ENCODE measurements around the gene ZNF763.
"Not testable (repeated sequence)": the region's sequence is repeated elsewhere in the genome, so short reads cannot be mapped to it uniquely, and the experiment has no call there.

Gene ZNF763

DNA sequence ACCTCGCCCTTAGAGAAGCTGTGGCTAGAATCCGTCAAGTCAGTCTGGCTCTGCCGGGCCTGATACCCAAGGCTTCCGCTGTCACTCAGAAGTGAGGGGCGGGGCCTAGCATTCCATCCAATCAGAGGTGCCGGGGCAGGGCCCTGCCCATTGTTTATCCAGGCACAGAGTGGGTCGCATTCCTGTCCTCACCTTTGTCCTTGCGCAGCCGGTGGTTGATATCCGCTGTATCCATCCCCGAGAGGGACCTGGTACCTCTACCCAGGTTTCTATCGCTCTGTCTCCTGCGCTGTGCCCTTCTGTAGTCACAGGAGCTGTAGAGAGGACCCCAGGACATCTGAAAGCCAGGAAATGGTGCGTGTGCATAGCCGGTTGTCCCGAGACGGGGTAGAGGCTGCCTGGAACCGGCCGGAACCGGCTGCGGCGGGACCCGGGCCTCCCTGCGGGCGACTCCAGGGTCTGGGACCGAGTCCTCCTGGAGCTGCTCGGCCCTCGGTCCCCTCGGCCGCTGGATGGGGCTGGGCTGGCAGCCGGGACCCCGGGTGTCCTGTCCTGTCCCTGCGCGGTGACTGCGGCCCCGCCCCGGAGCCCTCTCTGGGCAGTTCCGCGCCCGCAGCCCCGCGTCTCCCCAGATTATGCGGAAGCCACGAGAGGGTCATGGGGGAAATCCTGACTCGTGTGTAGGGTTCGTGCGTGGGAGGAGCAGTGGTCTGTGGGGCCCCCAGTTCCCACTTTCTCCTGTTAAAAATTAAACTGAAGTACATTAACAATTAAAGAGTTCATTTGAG is at the start of gene ZNF763:
Gene ZNF763, plus strand, starts transcription at position 183 of the 788 bp plus-strand sequence. Its CDS starts 169 bp downstream, at position 352.
- H3K36me3 ChIP-seq = peaks cover 0 to 24% (median 12%) of the 10 kb centered on the region in 11 experiments; a peak in 11 of 22 replicates
- H3K27ac ChIP-seq = peak within 1 kb of the TSS; percentile 71 to 95 (median 88)
- H4K20me1 ChIP-seq = no peaks in the 10 kb centered on the region
- peaks cover 0 to 4% (median 0%) of the 10 kb centered on the region in 11 experiments; a peak in 5 of 22 replicates for H3K27me3 ChIP-seq
- H3K9me3 ChIP-seq (replicated peaks in 1 of 11) = peaks cover 0 to 30% (median 11%) of the 10 kb centered on the region in 11 experiments; a peak in 12 of 22 replicates
- peak within 1 kb of the TSS; percentile 80 to 94 (median 87) for H3K4me2 ChIP-seq
- no peak for TF ChIP-seq Cebpa-rat (IDR thresholded peaks at IDR 0.05)
- peaks cover 13 to 24% (median 22%) of the 10 kb centered on the region in 10 experiments for H3K4me1 ChIP-seq
- H3K4me3 ChIP-seq = peak within 1 kb of the TSS; percentile 67 to 79 (median 73)
- peak within 1 kb of the TSS; percentile 81 to 93 (median 87) for H3K9ac ChIP-seq

DNA sequence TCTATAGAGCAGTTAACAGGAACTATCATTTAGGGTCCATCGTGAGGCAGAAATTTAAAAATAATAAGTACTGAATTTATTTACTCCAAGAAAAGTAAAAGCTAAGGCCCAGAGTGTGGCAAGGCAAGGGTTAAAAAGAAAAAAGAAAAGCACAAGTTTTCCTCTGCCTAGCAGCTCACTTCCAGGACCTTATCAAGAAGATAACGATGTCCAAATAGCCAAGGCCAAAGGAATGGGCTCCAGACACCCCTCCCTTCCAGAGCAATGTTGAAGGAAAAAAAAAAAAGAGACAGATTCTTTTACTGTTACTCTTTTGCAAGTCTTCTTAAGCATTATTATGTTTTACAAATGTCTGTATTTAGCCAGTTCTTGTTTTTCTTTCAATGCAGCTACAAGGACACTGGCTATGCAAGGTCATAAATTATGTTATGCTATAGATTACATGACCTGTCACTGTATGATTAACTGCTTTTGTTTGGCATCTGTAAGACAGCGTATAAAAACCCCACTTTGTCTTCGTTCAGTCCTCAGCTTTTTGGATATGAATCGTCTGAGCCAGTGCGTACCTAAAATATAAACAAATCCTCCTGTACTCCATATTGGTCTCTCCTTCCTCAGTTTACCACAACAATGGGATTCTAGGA is 42.9 kb upstream of the ZNF763 start:
- no peak for TF ChIP-seq Cebpa-rat (IDR thresholded peaks at IDR 0.05)
- Histone ChIP-seq H3K9me3 (replicated peaks in 1 of 11) (peaks cover under 1 to 10% (median 3%) of the 10 kb centered on the region in 11 experiments; a peak in 14 of 22 replicates), H3K27me3 (no peaks in the 10 kb centered on the region), H3K27ac (no peak overlapping the region), H3K4me2 (no peak overlapping the region), H3K36me3 (peaks cover 0 to 4% (median 1%) of the 10 kb centered on the region in 11 experiments; a peak in 8 of 22 replicates), H3K4me3 (no peak overlapping the region), H4K20me1 (peaks cover 0 to 7% (median 0%) of the 10 kb centered on the region in 11 experiments; a peak in 5 of 22 replicates), H3K9ac (no peak overlapping the region), H3K4me1 (peaks cover 15 to 31% (median 19%) of the 10 kb centered on the region in 10 experiments)

DNA sequence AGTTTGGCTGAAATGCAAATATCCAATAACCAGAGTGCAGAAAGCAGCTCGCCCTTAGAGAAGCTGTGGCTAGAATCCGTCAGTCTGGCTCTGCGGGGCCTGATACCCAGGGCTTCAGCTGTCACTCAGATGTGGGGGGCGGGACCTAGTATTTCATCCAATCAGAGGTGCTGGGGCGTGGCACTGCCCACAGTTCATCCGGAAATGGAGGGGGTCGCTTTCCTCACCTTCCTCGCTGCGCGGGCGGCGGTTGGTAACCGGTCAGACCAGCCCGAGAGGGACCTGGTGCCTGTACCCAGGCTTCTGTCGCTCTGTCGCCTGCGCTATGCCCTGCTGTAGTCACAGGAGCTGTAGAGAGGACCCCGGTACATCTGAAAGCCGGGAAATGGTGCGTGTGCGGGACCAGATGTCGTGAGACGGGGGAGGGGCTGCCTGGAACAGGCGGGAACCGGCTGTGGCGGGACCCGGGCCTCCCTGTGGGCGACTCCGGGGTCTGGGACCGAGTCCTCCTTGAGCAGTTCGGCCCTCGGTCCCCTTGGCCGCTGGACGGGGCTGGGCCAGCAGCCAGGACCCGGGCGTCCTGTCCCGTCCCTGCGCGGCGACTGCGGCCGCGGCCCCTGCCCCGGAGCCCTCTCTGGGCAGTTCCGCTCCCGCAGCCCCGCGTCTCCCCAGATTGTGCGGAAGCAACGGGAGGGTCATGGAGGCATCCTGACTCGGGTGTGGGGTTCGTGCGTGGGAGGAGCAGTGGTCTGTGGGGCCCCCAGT is 39.8 kb upstream of the ZNF763 start, which contains the start of gene ZNF700:
Gene ZNF700, plus strand, starts transcription at position 222 of the 765 bp plus-strand sequence. Its CDS starts 104 bp downstream, at position 326.
- Histone ChIP-seq H3K4me3 (peak within 1 kb of the TSS; percentile 77 to 98 (median 92)), H3K4me2 (peak within 1 kb of the TSS; percentile 86 to 100 (median 96)), H3K4me1 (peaks cover 18 to 34% (median 23%) of the 10 kb centered on the region in 10 experiments), H3K9ac (peak within 1 kb of the TSS; percentile 92 to 98 (median 94)), H3K36me3 (peaks cover 18 to 33% (median 31%) of the 10 kb centered on the region in 11 experiments), H3K27me3 (no peaks in the 10 kb centered on the region), H3K27ac (peak within 1 kb of the TSS; percentile 91 to 98 (median 96)), H4K20me1 (peaks cover 0 to 7% (median 0%) of the 10 kb centered on the region in 11 experiments; a peak in 5 of 22 replicates), H3K9me3 (replicated peaks in 1 of 11) (peaks cover 28 to 34% (median 33%) of the 10 kb centered on the region in 11 experiments)
- TF ChIP-seq Cebpa-rat (IDR thresholded peaks at IDR 0.05) = no peak

DNA sequence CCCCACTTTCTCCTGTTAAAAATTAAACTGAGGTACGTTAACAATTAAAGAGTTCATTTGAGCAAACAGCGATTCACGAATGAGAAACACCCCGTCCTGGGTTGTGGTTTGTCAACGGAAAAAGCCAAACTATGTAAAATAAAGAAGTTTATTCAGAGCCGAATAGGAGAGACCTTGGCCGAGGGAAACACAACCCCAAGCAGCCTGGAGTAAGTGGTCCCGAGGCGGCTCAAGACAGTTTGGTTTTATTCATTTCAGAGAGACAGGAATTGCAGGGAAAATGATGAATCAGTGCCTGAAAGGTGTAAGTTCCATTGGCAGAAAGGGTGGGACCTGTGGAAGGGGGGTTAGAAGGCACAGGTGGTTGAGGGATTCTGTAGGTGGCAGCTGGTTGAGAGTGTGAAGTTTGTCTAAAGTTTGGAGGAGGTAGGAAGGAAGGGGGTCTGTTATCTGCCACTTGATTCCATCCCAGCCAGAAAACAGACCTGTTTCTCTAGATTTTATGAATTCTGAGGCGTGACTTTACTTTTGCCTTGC is 39.1 kb upstream of the ZNF763 start:
- H3K4me2 ChIP-seq = peak overlapping the region; percentile 86 to 100 (median 96)
- peak overlapping the region; percentile 91 to 98 (median 96) for H3K27ac ChIP-seq
- H3K36me3 ChIP-seq = peaks cover 23 to 40% (median 37%) of the 10 kb centered on the region in 11 experiments
- H3K9me3 ChIP-seq (replicated peaks in 1 of 11) = peaks cover 34 to 41% (median 39%) of the 10 kb centered on the region in 11 experiments
- not testable (repeated sequence) for H4K20me1 ChIP-seq, H3K27me3 ChIP-seq
- peak overlapping the region; percentile 77 to 98 (median 92) for H3K4me3 ChIP-seq
- H3K9ac ChIP-seq = peak overlapping the region; percentile 92 to 98 (median 94)
- peaks cover 19 to 34% (median 26%) of the 10 kb centered on the region in 10 experiments for H3K4me1 ChIP-seq

DNA sequence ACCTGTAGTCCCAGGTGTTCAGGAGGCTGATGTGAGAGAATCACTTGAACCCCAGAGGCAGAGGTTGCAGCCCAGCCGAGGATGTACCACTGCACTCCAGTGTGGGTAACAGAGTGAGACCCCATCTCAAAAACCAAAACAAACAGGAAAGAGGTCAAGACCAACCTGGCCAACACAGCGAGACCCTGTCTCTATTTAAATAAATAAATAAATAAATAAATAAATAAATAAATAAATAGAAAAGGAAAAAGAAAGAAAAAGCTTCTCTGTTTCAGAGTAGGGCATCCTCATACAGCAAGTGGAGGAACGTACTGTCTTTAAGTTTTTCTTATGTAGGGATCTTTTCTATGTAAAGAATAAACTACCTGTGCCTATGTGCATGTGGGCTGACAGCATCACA is 37.6 kb upstream of the ZNF763 start:
- Histone ChIP-seq H3K9me3 (replicated peaks in 1 of 11) (peaks cover 49 to 56% (median 54%) of the 10 kb centered on the region in 11 experiments), H3K4me3 (peak overlapping the region in 8 of 10 experiments; percentile 77 to 98 (median 92); a peak in 8 of 20 replicates), H3K4me2 (peak overlapping the region; percentile 86 to 100 (median 96)), H3K4me1 (peaks cover 19 to 44% (median 27%) of the 10 kb centered on the region in 10 experiments), H3K36me3 (peaks cover 32 to 55% (median 52%) of the 10 kb centered on the region in 11 experiments), H4K20me1 (peaks cover 0 to 7% (median 0%) of the 10 kb centered on the region in 11 experiments; a peak in 5 of 22 replicates), H3K27ac (no peak overlapping the region), H3K27me3 (no peaks in the 10 kb centered on the region), H3K9ac (no peak overlapping the region)
- no peak for TF ChIP-seq Cebpa-rat (IDR thresholded peaks at IDR 0.05)

DNA sequence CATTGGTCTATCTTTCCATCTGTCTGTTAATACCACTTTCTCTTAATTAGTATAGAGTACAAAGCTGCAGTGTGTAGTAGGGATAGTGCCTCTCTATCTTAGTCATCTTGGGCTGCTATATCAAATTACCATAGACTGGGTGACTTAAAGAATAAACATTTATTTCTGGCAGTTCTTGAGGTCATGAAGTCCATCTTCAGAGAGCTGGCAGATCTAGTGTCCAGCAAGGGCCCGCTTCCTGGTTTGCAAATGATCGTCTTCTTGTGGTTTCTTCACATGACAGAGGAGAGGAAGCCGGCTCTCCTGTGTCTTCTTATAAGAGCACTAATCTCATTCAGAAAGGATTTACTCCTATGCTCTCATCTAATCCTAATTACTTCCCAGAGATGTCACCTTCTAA is 33.8 kb upstream of the ZNF763 start:
- Histone ChIP-seq H3K4me1 (peaks cover 11 to 38% (median 13%) of the 10 kb centered on the region in 10 experiments), H3K4me3 (no peak overlapping the region; a peak in 2 of 20 replicates), H3K27ac (no peak overlapping the region), H3K9ac (no peak overlapping the region), H3K36me3 (peaks cover 69 to 93% (median 89%) of the 10 kb centered on the region in 11 experiments), H4K20me1 (peaks cover 0 to 5% (median 0%) of the 10 kb centered on the region in 11 experiments; a peak in 4 of 22 replicates), H3K27me3 (no peaks in the 10 kb centered on the region), H3K4me2 (peak overlapping the region in 2 of 11 experiments; percentile 62 to 65; a peak in 3 of 22 replicates), H3K9me3 (replicated peaks in 1 of 11) (peaks cover 88 to 94% (median 92%) of the 10 kb centered on the region in 11 experiments)
- no peak for TF ChIP-seq Cebpa-rat (IDR thresholded peaks at IDR 0.05)

DNA sequence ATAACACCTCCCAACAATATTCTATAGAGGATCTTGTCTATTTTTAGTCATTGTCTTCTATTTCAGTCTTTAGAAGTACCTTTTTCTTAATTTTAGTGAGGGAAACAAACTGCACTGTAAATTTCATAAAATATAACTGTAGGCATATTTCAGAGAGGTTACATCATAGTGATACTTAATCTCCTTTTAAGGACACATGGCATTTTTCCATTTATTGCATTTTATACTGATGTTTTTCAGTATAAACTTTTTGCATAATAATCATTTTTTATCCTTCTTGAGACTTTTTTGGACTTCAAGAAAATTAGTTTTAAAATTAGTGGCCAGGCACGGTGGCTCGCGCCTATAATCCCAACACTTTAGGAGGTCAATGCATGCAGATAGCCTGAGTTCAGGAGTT is 33.3 kb upstream of the ZNF763 start:
- Histone ChIP-seq H3K9me3 (replicated peaks in 1 of 11) (peaks cover 92 to 97% (median 94%) of the 10 kb centered on the region in 11 experiments), H3K9ac (no peak overlapping the region), H3K4me2 (peak overlapping the region in 1 of 11 experiments; percentile 65; a peak in 3 of 22 replicates), H3K27me3 (no peaks in the 10 kb centered on the region), H4K20me1 (peaks cover 0 to under 1% (median 0%) of the 10 kb centered on the region in 11 experiments; a peak in 2 of 22 replicates), H3K4me1 (peaks cover 6 to 33% (median 8%) of the 10 kb centered on the region in 10 experiments), H3K36me3 (peaks cover 69 to 93% (median 89%) of the 10 kb centered on the region in 11 experiments), H3K27ac (no peak overlapping the region), H3K4me3 (peak overlapping the region in 1 of 10 experiments; percentile 22; a peak in 1 of 20 replicates)
- no peak for TF ChIP-seq Cebpa-rat (IDR thresholded peaks at IDR 0.05)

DNA sequence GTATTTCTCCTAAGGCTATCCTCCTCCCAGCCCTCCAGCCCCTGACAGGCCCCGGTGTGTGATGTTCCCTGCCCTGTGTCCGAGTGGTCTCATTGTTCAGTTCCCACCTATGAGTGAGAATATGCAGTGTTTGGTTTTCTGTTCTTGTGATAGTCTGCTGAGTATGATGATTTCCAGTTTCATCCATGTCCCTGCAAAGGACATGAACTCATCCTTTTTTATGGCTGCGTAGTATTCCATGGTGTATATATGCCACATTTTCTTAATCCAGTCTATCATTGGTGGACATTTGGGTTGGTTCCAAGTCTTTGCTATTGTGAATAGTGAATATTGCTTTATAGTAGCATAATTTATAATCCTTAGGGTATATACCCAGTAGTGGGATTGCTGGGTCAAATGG is 29.0 kb upstream of the ZNF763 start:
- not testable (repeated sequence) for H3K27ac ChIP-seq, H4K20me1 ChIP-seq, H3K27me3 ChIP-seq, H3K4me2 ChIP-seq, H3K9ac ChIP-seq
- H3K36me3 ChIP-seq = peaks cover 77 to 86% (median 84%) of the 10 kb centered on the region in 11 experiments
- peaks cover 0 to 12% (median 0%) of the 10 kb centered on the region in 10 experiments; a peak in 4 of 20 replicates for H3K4me1 ChIP-seq
- peak overlapping the region in 1 of 10 experiments; percentile 0; a peak in 2 of 20 replicates for H3K4me3 ChIP-seq
- H3K9me3 ChIP-seq (replicated peaks in 1 of 11) = peaks cover 88 to 95% (median 93%) of the 10 kb centered on the region in 11 experiments

DNA sequence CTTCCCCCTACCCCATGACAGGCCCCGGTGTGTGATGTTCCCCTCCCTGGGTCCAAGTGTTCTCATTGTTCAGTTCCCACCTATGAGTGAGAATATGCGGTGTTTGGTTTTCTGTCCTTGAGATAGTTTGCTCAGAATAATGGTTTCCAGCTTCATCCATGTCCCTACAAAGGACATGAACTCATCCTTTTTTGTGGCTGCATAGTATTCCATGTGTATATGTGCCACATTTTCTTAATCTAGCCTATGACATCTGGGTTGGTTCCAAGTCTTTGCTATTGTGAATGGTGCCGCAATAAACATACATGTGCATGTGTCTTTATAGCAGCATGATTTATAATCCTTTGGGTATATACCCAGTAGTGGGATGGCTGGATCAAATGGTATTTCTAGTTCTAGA is 26.5 kb upstream of the ZNF763 start:
- peaks cover 88 to 95% (median 93%) of the 10 kb centered on the region in 11 experiments for H3K9me3 ChIP-seq (replicated peaks in 1 of 11)
- H3K9ac ChIP-seq, H3K4me2 ChIP-seq, H4K20me1 ChIP-seq, H3K27me3 ChIP-seq, H3K4me1 ChIP-seq, H3K27ac ChIP-seq: not testable (repeated sequence)
- peak overlapping the region in 1 of 10 experiments; percentile 21; a peak in 2 of 20 replicates for H3K4me3 ChIP-seq
- peaks cover 82 to 86% (median 84%) of the 10 kb centered on the region in 11 experiments for H3K36me3 ChIP-seq

DNA sequence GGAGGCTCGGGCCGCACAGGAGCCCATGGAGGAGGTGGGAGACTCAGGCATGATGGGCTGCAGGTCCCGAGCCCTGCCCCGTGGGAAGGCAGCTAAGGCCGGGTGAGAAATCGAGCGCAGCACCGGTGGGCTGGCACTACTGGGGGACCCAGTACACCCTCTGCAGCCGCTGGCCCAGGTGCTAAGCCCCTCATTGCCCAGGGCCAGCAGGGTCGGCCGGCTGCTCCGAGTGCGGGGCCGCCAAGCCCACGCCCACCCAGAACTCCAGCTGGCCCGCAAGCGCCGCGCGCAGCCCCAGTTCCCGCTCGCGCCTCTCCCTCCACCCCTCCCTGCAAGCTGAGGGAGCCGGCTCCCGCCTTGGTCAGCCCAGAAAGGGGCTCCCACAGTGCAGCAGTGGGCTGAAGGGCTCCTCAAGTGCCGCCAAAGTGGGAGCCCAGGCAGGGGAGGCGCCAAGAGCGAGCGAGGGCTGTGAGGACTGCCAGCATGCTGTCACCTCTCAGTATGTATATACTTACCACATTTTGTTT is 23.4 kb upstream of the ZNF763 start:
- not testable (repeated sequence) for H3K27me3 ChIP-seq, H3K27ac ChIP-seq, H3K9ac ChIP-seq, H3K4me1 ChIP-seq, H4K20me1 ChIP-seq, H3K4me2 ChIP-seq
- Histone ChIP-seq H3K9me3 (replicated peaks in 1 of 11) (peaks cover 91 to 96% (median 94%) of the 10 kb centered on the region in 11 experiments), H3K36me3 (peaks cover 87 to 90% (median 89%) of the 10 kb centered on the region in 11 experiments), H3K4me3 (peak overlapping the region in 7 of 10 experiments; percentile 17 to 54 (median 29); a peak in 9 of 20 replicates)
